Hepatocyte (in vitro differentiated cells): Measurements from ENCODE around the gene FBXO47. TPM values are rescaled to one million over a fixed set of nuclear protein-coding genes. Genes with fewer than 3 reads are reported as not detected.

Experiments
- DNase-seq: peaks from one replicate; pipeline ENCODE4 v3.0.0-alpha.2; 2016; ENCODE audit warnings: low spot score
- H2AFZ ChIP-seq: fragments of 200-600 bp; sonication (generic); 2 replicates; pipeline ENCODE4 v1.6.0; 2016; ENCODE audit warnings: antibody characterized with exemption, mild to moderate bottlenecking
- H3K27ac ChIP-seq: fragments of 200-600 bp; sonication (generic); 2 replicates; pipeline ENCODE4 v1.5.1; 2016; ENCODE audit warnings: mild to moderate bottlenecking
- H3K27me3 ChIP-seq: fragments of 200-600 bp; sonication (generic); 2 replicates; pipeline ENCODE4 v1.6.1; 2016
- H3K36me3 ChIP-seq: fragments of 200-600 bp; sonication (generic); replicated peaks from 2 replicates; pipeline ENCODE4 v1.5.1; 2016; ENCODE audit warnings: low read depth; ENCODE audit not compliant: insufficient read depth
- H3K4me1 ChIP-seq: fragments of 200-600 bp; sonication (generic); 2 replicates; pipeline ENCODE4 v1.5.1; 2016; ENCODE audit warnings: mild to moderate bottlenecking, moderate library complexity; ENCODE audit not compliant: insufficient read depth
- H3K4me2 ChIP-seq: fragments of 200-600 bp; sonication (generic); 2 replicates; pipeline ENCODE4 v1.6.0; 2016
- H3K4me3 ChIP-seq: fragments of 200-600 bp; sonication (generic); 2 replicates; pipeline ENCODE4 v1.5.1; 2016; ENCODE audit warnings: mild to moderate bottlenecking
- H3K79me2 ChIP-seq: fragments of 200-600 bp; sonication (generic); 2 replicates; pipeline ENCODE4 v1.6.0; 2017; ENCODE audit warnings: mild to moderate bottlenecking
- H3K9me2 ChIP-seq: fragments of 200-600 bp; sonication (generic); replicated peaks from 2 replicates; pipeline ENCODE4 v1.6.0; 2017; ENCODE audit warnings: mild to moderate bottlenecking; ENCODE audit not compliant: insufficient read depth
- H3K9me3 ChIP-seq: fragments of 200-600 bp; sonication (generic); 2 replicates; pipeline ENCODE4 v1.5.1; 2016; ENCODE audit warnings: low read depth, mild to moderate bottlenecking
- H4K20me1 ChIP-seq: fragments of 200-600 bp; sonication (generic); 2 replicates; pipeline ENCODE4 v1.6.0; 2016; ENCODE audit warnings: mild to moderate bottlenecking; ENCODE audit not compliant: insufficient read depth, poor library complexity, severe bottlenecking
- CTCF ChIP-seq: fragments of 200-600 bp; sonication (generic); IDR thresholded peaks from 2 replicates; pipeline ENCODE4 v1.5.1; 2016; ENCODE audit warnings: antibody characterized with exemption, mild to moderate bottlenecking; ENCODE audit not compliant: poor library complexity
- EZH2 ChIP-seq: fragments of 200-600 bp; sonication (generic); IDR thresholded peaks from 2 replicates; pipeline ENCODE4 v1.6.1; 2016; ENCODE audit warnings: antibody characterized with exemption, mild to moderate bottlenecking, borderline replicate concordance
- EZH2phosphoT487 ChIP-seq: fragments of 200-600 bp; sonication (generic); IDR thresholded peaks from one replicate; pipeline ENCODE4 v1.6.1; 2018; ENCODE audit warnings: antibody characterized with exemption, mild to moderate bottlenecking, low read depth, moderate library complexity; ENCODE audit not compliant: unreplicated experiment, severe bottlenecking
- WGBS: methylation state at CpG from one replicate; pipeline ENCODE4 v1.1.6; 2016; ENCODE audit warnings: low lambda C conversion rate; ENCODE audit errors: missing lambda C conversion rate; 5-methylcytosine and 5-hydroxymethylcytosine counted together
- polyA plus RNA-seq: library from polyadenylated mRNA; unstranded; fragments of >200 nt; fragmentation: Nextera tagmentation; extraction: Ambion mirVana; gene quantifications from 2 replicates; pipeline ENCODE4 v1.2.1, GENCODE V29; 2016
- total RNA-seq: library from RNA; depleted of rRNA; stranded (reverse); fragments of >200 nt; gene quantifications from 2 replicates; pipeline ENCODE4 v1.2.3, GENCODE V29; 2014

The FBXO47 gene
- total and polyA plus RNA-seq, 2 experiments from 2014 or later, result not detected

GRCh38 chr17:38926293-38927070, 40.7 kb downstream of the FBXO47 start:
- H3K4me3 ChIP-seq, result no peak overlapping the region
- no peaks in the 10 kb centered on the region for H3K9me3 ChIP-seq
- no peaks in the 10 kb centered on the region for H3K9me2 ChIP-seq
- no peak overlapping the region for H3K27ac ChIP-seq
- H3K36me3 ChIP-seq, result no peaks in the 10 kb centered on the region
- WGBS, result 90% methylated on average over 2 of the region's 2 CpGs
- no peaks in the 10 kb centered on the region for H3K27me3 ChIP-seq
- no peaks in the 10 kb centered on the region for H3K4me1 ChIP-seq
- no peaks in the 10 kb centered on the region for H3K79me2 ChIP-seq
- no peak overlapping the region for H2AFZ ChIP-seq
- H4K20me1 ChIP-seq, result no peaks in the 10 kb centered on the region
- TF ChIP-seq EZH2phosphoT487 (no peak), EZH2 (no peak), CTCF (no peak)
- H3K4me2 ChIP-seq, result no peak overlapping the region
- no peak for DNase-seq

GRCh38 chr17:38925263-38925995, 41.8 kb downstream of the FBXO47 start, which contains the start of gene LASP1NB:
Gene LASP1NB (plus strand): TSS chr17:38925614.
- Histone ChIP-seq H3K4me1 (no peaks in the 10 kb centered on the region), H3K36me3 (no peaks in the 10 kb centered on the region), H3K27me3 (no peaks in the 10 kb centered on the region), H3K79me2 (no peaks in the 10 kb centered on the region), H3K9me2 (no peaks in the 10 kb centered on the region), H4K20me1 (no peaks in the 10 kb centered on the region), H3K4me2 (no peak within 1 kb of the TSS), H3K27ac (no peak within 1 kb of the TSS), H3K9me3 (no peaks in the 10 kb centered on the region), H2AFZ (no peak within 1 kb of the TSS), H3K4me3 (no peak within 1 kb of the TSS)
- WGBS, result 75% methylated on average over 12 of the region's 14 CpGs
- TF ChIP-seq CTCF (no peak), EZH2 (no peak), EZH2phosphoT487 (no peak)
- DNase-seq, result no peak

GRCh38 chr17:38922538-38923297, 44.5 kb downstream of the FBXO47 start:
- peak; percentile 64 for DNase-seq
- no peak overlapping the region for H3K4me2 ChIP-seq
- TF ChIP-seq EZH2 (no peak), CTCF (no peak), EZH2phosphoT487 (no peak)
- no peaks in the 10 kb centered on the region for H3K36me3 ChIP-seq
- H3K9me2 ChIP-seq, result no peaks in the 10 kb centered on the region
- no peaks in the 10 kb centered on the region for H3K9me3 ChIP-seq
- 61% methylated on average over 6 of the region's 6 CpGs for WGBS
- peak overlapping the region; percentile 12 for H3K27ac ChIP-seq
- no peaks in the 10 kb centered on the region for H3K4me1 ChIP-seq
- no peak overlapping the region for H3K4me3 ChIP-seq
- H2AFZ ChIP-seq, result no peak overlapping the region
- peaks cover 2% of the 10 kb centered on the region for H4K20me1 ChIP-seq
- no peaks in the 10 kb centered on the region for H3K27me3 ChIP-seq
- no peaks in the 10 kb centered on the region for H3K79me2 ChIP-seq
